ENCODE data around the gene RAI1. TPM values are rescaled to one million over a fixed set of nuclear protein-coding genes. Genes with fewer than 3 reads are reported as not detected.

RAI1 gene
- total and polyA plus RNA-seq, 2 of the 13 experiments (the other 11 are each of a cell fraction or from before 2014, with no cell fraction given), result 3.4 to 5.2 TPM

GRCh38 chr17:17856386-17856785 lies 175.1 kb downstream of the RAI1 start (continued):
- TF ChIP-seq, protein P1, sequence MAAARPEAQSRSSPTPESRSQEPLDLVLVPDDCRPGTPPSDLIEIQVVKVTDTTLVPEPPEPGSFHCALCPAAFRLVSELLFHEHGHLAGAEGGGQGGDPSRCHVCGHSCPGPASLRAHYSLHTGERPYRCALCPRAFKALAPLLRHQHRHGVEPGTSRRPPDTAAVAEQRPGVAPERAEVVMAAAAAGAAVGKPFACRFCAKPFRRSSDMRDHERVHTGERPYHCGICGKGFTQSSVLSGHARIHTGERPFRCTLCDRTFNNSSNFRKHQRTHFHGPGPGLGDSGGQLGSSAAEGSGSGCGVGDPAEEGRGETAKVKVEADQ (CRISPR knock-in tag; IDR thresholded peaks at IDR 0.05; ENCODE audit: borderline replicate concordance), result no peak
- TF ChIP-seq FUBP1 (CRISPR knock-in tag; IDR thresholded peaks at IDR 0.05; ENCODE audit: borderline replicate concordance) (no peak), ZNF577 (CRISPR knock-in tag; IDR thresholded peaks at IDR 0.05; ENCODE audit: borderline replicate concordance, low read depth) (no peak), ZNF337 (CRISPR knock-in tag; IDR thresholded peaks at IDR 0.05; ENCODE audit: borderline replicate concordance, low read depth) (no peak), ZNF383 (CRISPR knock-in tag; IDR thresholded peaks at IDR 0.05; ENCODE audit: borderline replicate concordance) (no peak), MIER3 (CRISPR knock-in tag; IDR thresholded peaks at IDR 0.05; ENCODE audit: borderline replicate concordance) (no peak), FOXK1 (CRISPR knock-in tag; IDR thresholded peaks at IDR 0.05; ENCODE audit: borderline replicate concordance, low read depth) (no peak), HIVEP1 (CRISPR knock-in tag; IDR thresholded peaks at IDR 0.05) (no peak), KDM5A (IDR thresholded peaks at IDR 0.05; ENCODE audit: borderline replicate concordance, low read length) (no peak), HNRNPH1 (optimal IDR thresholded peaks at IDR 0.05; ENCODE audit: low read depth, low read length) (no peak), KDM2A (CRISPR knock-in tag; IDR thresholded peaks at IDR 0.05; ENCODE audit: borderline replicate concordance, low read depth) (no peak; the same call in 1 of the 2 replicates), XBP1 (CRISPR knock-in tag; IDR thresholded peaks at IDR 0.05) (no peak), JUNB (CRISPR knock-in tag; IDR thresholded peaks at IDR 0.05; ENCODE audit: borderline replicate concordance) (no peak), ZNF33A (CRISPR knock-in tag; IDR thresholded peaks at IDR 0.05; ENCODE audit: borderline replicate concordance) (no peak), E2F1 (CRISPR knock-in tag; IDR thresholded peaks at IDR 0.05) (no peak), KAT8 (CRISPR knock-in tag; IDR thresholded peaks at IDR 0.05) (no peak), ZNF326 (CRISPR knock-in tag; IDR thresholded peaks at IDR 0.05; ENCODE audit: borderline replicate concordance) (no peak), NCOA2 (CRISPR knock-in tag; IDR thresholded peaks at IDR 0.05) (no peak), SALL1 (CRISPR knock-in tag; IDR thresholded peaks at IDR 0.05) (no peak; the same call in 1 of the 2 replicates), RFXANK (CRISPR knock-in tag; IDR thresholded peaks at IDR 0.05) (no peak), ZNF230 (CRISPR knock-in tag; IDR thresholded peaks at IDR 0.05) (no peak), ZNF10 (CRISPR knock-in tag; IDR thresholded peaks at IDR 0.05; ENCODE audit: borderline replicate concordance, low read depth) (no peak), POLR2AphosphoS5 (IDR thresholded peaks at IDR 0.05; ENCODE audit: low read depth, low read length) (no peak)
- TF ChIP-seq, protein P2, sequence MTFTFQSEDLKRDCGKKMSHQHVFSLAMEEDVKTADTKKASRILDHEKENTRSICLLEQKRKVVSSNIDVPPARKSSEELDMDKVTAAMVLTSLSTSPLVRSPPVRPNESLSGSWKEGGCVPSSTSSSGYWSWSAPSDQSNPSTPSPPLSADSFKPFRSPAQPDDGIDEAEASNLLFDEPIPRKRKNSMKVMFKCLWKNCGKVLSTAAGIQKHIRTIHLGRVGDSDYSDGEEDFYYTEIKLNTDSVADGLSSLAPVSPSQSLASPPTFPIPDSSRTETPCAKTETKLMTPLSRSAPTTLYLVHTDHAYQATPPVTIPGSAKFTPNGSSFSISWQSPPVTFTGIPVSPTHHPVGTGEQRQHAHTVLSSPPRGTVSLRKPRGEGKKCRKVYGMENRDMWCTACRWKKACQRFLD (CRISPR knock-in tag; IDR thresholded peaks at IDR 0.05; ENCODE audit: borderline replicate concordance), result no peak
- TF ChIP-seq, protein P3, sequence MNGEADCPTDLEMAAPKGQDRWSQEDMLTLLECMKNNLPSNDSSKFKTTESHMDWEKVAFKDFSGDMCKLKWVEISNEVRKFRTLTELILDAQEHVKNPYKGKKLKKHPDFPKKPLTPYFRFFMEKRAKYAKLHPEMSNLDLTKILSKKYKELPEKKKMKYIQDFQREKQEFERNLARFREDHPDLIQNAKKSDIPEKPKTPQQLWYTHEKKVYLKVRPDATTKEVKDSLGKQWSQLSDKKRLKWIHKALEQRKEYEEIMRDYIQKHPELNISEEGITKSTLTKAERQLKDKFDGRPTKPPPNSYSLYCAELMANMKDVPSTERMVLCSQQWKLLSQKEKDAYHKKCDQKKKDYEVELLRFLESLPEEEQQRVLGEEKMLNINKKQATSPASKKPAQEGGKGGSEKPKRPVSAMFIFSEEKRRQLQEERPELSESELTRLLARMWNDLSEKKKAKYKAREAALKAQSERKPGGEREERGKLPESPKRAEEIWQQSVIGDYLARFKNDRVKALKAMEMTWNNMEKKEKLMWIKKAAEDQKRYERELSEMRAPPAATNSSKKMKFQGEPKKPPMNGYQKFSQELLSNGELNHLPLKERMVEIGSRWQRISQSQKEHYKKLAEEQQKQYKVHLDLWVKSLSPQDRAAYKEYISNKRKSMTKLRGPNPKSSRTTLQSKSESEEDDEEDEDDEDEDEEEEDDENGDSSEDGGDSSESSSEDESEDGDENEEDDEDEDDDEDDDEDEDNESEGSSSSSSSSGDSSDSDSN (CRISPR knock-in tag; IDR thresholded peaks at IDR 0.05), result no peak

Measured in HepG2 (cell line).